MM.1S (cell line): ENCODE results near the gene RAP1GDS1.
"Not testable (repeated sequence)": the region's sequence is repeated elsewhere in the genome, so short reads cannot be mapped to it uniquely, and the experiment has no call there.

Experiments used
- DNase-seq: peaks from one replicate; pipeline ENCODE4 v3.0.0-alpha.2; 2015
- H2AFZ ChIP-seq: fragments of 300-600 bp; sonication (generic); 2 replicates; pipeline ENCODE4 v1.6.0; 2016; ENCODE audit warnings: antibody characterized with exemption, low read length
- H3F3A ChIP-seq: fragments of 300-600 bp; sonication (generic); 2 replicates; pipeline ENCODE4 v1.6.1; 2016; ENCODE audit warnings: mild to moderate bottlenecking, antibody characterized with exemption, low read length, moderate library complexity, mixed read lengths; ENCODE audit not compliant: insufficient read depth
- H3K27ac ChIP-seq: fragments of 300-600 bp; sonication (generic); 2 replicates; pipeline ENCODE4 v1.5.1; 2016; ENCODE audit warnings: mild to moderate bottlenecking, low read length
- H3K27me3 ChIP-seq: fragments of 300-600 bp; sonication (generic); replicated peaks from 2 replicates; pipeline ENCODE4 v1.6.0; 2016; ENCODE audit warnings: low read length; ENCODE audit not compliant: insufficient read depth
- H3K36me3 ChIP-seq: fragments of 300-600 bp; sonication (generic); replicated peaks from 2 replicates; pipeline ENCODE4 v1.6.1; 2016; ENCODE audit warnings: mild to moderate bottlenecking, low read length, mixed read lengths; ENCODE audit not compliant: insufficient read depth
- H3K4me1 ChIP-seq: fragments of 300-600 bp; sonication (generic); 2 replicates; pipeline ENCODE4 v1.6.1; 2016; ENCODE audit warnings: low read length, mixed read lengths
- H3K4me2 ChIP-seq: fragments of 300-600 bp; sonication (generic); 2 replicates; pipeline ENCODE4 v1.6.0; 2016; ENCODE audit warnings: low read depth, low read length
- H3K4me3 ChIP-seq: fragments of 300-600 bp; sonication (generic); 2 replicates; pipeline ENCODE4 v1.5.1; 2016; ENCODE audit warnings: low read length, mixed read lengths
- H3K79me2 ChIP-seq: fragments of 300-600 bp; sonication (generic); 2 replicates; pipeline ENCODE4 v1.6.1; 2016; ENCODE audit warnings: mixed run types, low read length, mixed read lengths
- H3K9ac ChIP-seq: fragments of 300-600 bp; sonication (generic); 2 replicates; pipeline ENCODE4 v1.6.1; 2016; ENCODE audit warnings: low read length, mixed read lengths
- H3K9me2 ChIP-seq: fragments of 300-600 bp; sonication (generic); replicated peaks from 2 replicates; pipeline ENCODE4 v1.6.1; 2016; ENCODE audit warnings: mild to moderate bottlenecking, low read length, mixed read lengths; ENCODE audit not compliant: insufficient read depth
- H3K9me3 ChIP-seq: fragments of 300-600 bp; sonication (generic); replicated peaks from 2 replicates; pipeline ENCODE4 v1.6.1; 2016; ENCODE audit warnings: mild to moderate bottlenecking, low read length, mixed read lengths; ENCODE audit not compliant: insufficient read depth
- H4K20me1 ChIP-seq: fragments of 300-600 bp; sonication (generic); 2 replicates; pipeline ENCODE4 v1.6.1; 2016; ENCODE audit warnings: mild to moderate bottlenecking, low read length, moderate library complexity, mixed read lengths; ENCODE audit not compliant: insufficient read depth
- CTCF ChIP-seq: fragments of 300-600 bp; sonication (generic); IDR thresholded peaks from 2 replicates; pipeline ENCODE4 v1.5.1; 2016; ENCODE audit warnings: antibody characterized with exemption, low read length, mixed read lengths
- EZH2 ChIP-seq: fragments of 300-600 bp; sonication (generic); optimal IDR thresholded peaks from 2 replicates; pipeline ENCODE3; 2017; ENCODE audit warnings: low read depth, mild to moderate bottlenecking, antibody characterized with exemption, low read length, mixed read lengths
- EZH2phosphoT487 ChIP-seq: fragments of 300-600 bp; sonication (generic); IDR thresholded peaks from 2 replicates; pipeline ENCODE4 v1.6.1; 2018; ENCODE audit warnings: antibody characterized with exemption, low read length

RAP1GDS1 gene

GRCh38 chr4:98359646-98360045, 98.5 kb downstream of the RAP1GDS1 start:
- no peak overlapping the region for H3K4me3 ChIP-seq
- no peak overlapping the region for H3K9ac ChIP-seq
- H3F3A ChIP-seq, result no peaks in the 10 kb centered on the region
- no peak overlapping the region for H2AFZ ChIP-seq
- no peaks in the 10 kb centered on the region for H3K79me2 ChIP-seq
- H3K9me2 ChIP-seq, result no peaks in the 10 kb centered on the region
- DNase-seq, result no peak
- H3K27ac ChIP-seq, result no peak overlapping the region
- no peaks in the 10 kb centered on the region for H3K9me3 ChIP-seq
- TF ChIP-seq CTCF, result no peak
- no peak for TF ChIP-seq EZH2
- no peak for TF ChIP-seq EZH2phosphoT487
- H4K20me1 ChIP-seq, result no peaks in the 10 kb centered on the region
- H3K27me3 ChIP-seq, result no peaks in the 10 kb centered on the region
- no peaks in the 10 kb centered on the region for H3K36me3 ChIP-seq
- H3K4me2 ChIP-seq, result no peak overlapping the region
- no peaks in the 10 kb centered on the region for H3K4me1 ChIP-seq

GRCh38 chr4:98363431-98363830, 102.2 kb downstream of the RAP1GDS1 start:
- no peak for DNase-seq
- no peaks in the 10 kb centered on the region for H3K9me2 ChIP-seq
- no peaks in the 10 kb centered on the region for H3K9me3 ChIP-seq
- H3K36me3 ChIP-seq, result no peaks in the 10 kb centered on the region
- H3F3A ChIP-seq, result no peaks in the 10 kb centered on the region
- no peak for TF ChIP-seq CTCF
- no peak overlapping the region for H3K9ac ChIP-seq
- H3K4me2 ChIP-seq, result no peak overlapping the region
- H3K79me2 ChIP-seq, result no peaks in the 10 kb centered on the region
- H3K4me3 ChIP-seq, result no peak overlapping the region
- H4K20me1 ChIP-seq, result no peaks in the 10 kb centered on the region
- H2AFZ ChIP-seq, result no peak overlapping the region
- H3K27ac ChIP-seq, result no peak overlapping the region
- H3K27me3 ChIP-seq, result no peaks in the 10 kb centered on the region
- H3K4me1 ChIP-seq, result no peaks in the 10 kb centered on the region

GRCh38 chr4:98366275-98366674, 105.1 kb downstream of the RAP1GDS1 start:
- not testable (repeated sequence) for H3K27ac ChIP-seq, H3K9me3 ChIP-seq, H3F3A ChIP-seq, H3K27me3 ChIP-seq, H3K9me2 ChIP-seq, DNase-seq, H3K79me2 ChIP-seq, H2AFZ ChIP-seq, H3K4me2 ChIP-seq, H3K4me3 ChIP-seq, H3K36me3 ChIP-seq, H3K9ac ChIP-seq, H3K4me1 ChIP-seq, H4K20me1 ChIP-seq

GRCh38 chr4:98368000-98368399, 106.8 kb downstream of the RAP1GDS1 start:
- H3K27me3 ChIP-seq, H3K79me2 ChIP-seq, H3K36me3 ChIP-seq, H3K4me1 ChIP-seq, H3K9me3 ChIP-seq, H2AFZ ChIP-seq, H4K20me1 ChIP-seq, H3K9me2 ChIP-seq, H3K9ac ChIP-seq, H3K27ac ChIP-seq, H3K4me3 ChIP-seq, H3K4me2 ChIP-seq, DNase-seq, H3F3A ChIP-seq: not testable (repeated sequence)
